ENCODE measurements around the gene NME4.

DNA sequence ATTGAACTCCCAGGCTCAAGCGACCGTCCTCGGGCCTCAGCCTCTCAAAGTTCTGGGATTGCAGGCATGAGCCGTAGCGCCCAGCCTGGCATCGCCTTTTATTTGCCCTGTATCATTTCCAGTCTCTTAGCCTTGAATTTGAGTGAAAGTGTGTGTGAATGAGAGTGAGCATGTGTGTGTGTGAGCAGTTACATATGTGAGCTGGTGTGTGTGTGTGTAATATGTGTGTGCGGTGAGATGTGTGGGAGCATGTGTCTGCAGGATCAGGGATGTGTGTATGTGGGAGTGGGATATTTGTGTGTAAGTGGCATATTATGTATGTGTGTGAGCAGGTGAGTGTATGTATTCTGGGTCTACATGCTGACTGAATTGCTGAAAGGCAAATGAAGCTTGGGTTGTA lies 33.9 kb downstream of the NME4 start:
- TF ChIP-seq POLR2AphosphoS5 (IDR thresholded peaks at IDR 0.05; ENCODE audit: low read depth, low read length), result no peak
- no peak for TF ChIP-seq POLR2A (IDR thresholded peaks at IDR 0.05; ENCODE audit: low read depth, low read length)
